Measurements from ENCODE around the gene PSMB10.

Gene PSMB10

DNA sequence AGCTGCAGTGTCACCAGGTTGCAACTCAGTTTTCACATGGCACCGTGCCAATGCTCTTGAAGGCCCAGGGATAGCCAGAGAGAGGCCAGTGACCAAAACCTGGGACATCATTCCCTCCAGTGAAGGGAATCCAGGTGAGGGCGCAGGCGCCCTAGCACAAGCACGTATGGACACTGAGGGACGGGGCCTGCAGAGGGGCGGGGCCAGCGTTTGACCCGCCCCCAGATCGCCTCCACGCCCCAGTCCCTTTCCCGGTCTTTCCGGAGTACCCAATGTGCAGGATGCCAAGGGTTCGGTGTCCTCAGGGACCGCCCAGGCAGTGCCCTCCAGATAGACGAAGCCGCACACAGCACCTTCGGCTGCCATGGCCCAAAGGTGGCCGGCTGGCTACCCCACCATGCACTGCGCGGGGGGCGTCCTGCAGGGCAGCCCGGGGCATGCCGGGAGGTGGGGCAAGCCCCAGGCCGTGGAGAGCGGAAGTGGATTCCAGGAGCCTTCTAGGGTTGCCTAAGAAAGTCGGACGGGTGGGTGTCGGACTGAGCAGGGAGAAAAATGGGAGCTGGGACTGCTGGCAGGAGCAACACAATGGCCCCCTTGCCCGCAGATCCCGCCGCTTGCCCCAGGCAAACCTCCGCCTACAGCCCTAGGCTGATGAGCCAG, 27.1 kb upstream of the PSMB10 start:
- no peak for DNase-seq

- no peak for DNase-seq
These were observed 26.6 kb upstream of the PSMB10 start for GRCh38 chr16:67963292-67963661.

DNA sequence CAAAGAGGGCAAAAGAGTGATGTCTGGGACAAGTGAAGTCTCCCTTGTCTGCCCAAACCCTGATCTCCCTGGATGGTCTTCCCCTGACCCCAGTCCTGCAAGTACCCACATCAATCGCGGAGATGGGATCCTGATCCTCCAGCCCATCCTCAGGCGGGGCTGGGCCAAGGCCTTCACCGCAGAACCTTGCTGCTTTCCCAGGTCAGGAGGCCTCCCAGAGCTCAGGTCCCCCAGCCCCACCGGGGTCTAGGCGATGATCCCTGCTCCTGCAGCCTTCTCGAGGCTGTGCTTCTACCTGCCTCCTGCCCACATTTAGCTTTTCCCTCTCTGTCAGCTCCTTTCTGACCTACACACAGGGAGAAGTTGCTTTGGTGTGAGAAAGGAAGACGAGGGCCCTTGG, 25.5 kb upstream of the PSMB10 start:
- no peak for DNase-seq

DNA sequence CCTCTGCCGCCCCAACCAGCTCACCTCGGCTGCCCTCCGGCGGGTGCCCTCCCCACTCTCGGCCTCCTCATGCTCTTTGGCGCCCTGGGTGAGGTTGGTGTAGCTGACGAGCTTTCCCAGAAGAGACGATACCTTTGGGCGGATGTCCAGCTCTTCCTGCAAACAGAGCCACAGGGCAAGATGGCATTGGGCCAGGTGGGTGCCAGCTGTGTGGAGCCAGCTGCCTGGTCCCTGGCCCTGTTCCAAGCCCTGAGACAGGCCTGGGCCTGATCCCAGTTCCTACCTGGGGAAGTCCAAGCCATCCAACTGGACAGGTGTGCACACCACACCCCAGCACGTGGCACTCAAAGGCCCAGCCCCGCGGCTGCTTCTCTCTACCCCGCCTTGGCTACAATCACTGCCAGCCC, 24.9 kb upstream of the PSMB10 start:
- DNase-seq = no peak

DNA sequence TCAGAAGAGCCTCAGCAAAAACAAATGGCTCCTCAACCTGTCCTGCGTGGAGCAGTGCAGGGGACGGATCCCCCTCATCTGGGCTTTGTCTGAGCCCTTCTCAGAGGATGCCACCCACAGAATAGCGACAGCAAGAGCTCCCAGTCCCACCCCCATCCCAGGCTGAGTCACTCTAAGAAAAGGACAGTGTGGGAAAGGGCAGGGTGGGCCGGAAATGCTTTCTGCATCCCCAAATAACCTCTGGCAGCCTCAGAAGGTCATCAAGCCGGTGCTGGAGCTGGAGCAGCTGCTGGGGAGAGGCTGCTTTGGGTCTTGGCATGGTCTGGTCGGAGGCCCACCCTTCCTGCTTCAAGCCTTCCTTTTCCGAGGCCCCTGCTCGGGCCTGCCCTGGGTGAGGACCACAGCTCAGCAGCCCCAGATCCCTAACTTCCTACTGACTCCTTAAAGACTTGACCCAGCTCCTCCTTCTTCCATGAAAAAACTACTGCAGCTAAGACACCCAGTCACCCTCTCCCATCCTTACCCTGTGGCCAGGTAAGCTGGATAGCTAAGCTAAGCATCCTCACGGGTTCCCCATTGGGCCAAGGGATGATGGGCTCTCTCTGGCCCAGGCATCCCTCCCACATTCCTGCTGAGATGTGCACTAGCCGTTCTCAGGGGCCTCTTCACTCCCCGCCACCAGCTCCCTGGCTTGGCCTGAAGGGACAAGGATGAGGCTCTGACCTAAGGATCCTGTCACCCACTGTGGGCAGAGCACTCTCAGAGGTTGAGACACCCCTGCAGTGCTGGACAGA, 23.1 kb upstream of the PSMB10 start:
- DNase-seq = no peak

DNA sequence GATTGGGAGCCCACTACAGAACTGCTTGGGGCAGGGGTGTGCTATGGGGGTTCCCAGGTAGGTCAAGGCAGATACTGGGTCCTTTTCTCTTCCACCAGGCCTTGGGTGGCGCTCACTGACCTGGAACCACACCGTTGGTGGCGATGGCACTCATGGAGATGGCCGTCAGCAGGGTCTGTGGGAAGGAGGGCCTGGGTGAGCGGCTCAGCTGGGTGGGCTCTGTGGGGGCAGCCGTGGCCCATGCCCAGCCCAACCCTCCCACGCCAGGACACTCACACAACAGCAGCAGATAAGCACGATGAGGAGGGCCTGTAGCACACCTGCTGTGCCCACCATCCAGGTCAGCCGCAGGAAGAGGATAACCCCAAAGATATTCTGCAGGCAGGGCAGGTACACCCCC, 21.0 kb upstream of the PSMB10 start:
- no peak for DNase-seq

DNA sequence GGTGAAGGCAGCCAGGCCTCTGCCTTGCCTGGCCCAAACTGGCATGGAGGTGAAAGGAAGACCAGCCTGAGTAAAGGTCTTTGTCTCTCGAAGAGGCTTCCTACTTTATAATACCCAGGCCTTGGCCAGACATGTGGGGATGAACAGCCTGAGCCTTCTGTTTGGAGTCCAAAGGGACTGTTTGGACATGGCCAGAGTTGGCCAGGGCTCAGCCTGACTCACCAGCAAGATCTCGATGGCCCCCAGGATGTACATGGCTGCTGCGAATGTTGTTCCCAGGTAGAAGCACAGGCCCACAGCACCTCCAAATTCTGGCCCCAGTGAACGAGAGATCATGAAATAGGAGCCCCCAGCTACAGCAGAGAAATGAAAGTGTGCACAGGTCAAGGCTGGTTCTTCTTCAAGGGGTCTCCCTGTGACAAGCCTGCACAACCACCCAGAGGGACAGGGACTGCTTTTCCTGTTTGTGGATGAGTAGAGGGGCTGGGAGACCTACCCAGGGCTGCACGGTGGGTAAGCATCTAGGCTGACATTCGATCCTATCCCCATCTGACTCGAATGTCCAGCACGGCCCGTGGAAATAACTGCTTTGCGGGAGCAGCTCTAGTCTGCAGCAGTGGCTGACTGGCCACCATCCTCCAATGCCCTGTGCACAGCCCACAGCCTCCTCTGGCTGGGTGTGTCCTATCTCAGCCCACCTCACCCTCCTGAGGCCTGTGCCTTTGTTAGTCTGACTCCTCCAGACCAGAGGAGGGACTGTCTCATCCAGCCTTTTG, 18.0 kb upstream of the PSMB10 start:
- no peak for DNase-seq

DNA sequence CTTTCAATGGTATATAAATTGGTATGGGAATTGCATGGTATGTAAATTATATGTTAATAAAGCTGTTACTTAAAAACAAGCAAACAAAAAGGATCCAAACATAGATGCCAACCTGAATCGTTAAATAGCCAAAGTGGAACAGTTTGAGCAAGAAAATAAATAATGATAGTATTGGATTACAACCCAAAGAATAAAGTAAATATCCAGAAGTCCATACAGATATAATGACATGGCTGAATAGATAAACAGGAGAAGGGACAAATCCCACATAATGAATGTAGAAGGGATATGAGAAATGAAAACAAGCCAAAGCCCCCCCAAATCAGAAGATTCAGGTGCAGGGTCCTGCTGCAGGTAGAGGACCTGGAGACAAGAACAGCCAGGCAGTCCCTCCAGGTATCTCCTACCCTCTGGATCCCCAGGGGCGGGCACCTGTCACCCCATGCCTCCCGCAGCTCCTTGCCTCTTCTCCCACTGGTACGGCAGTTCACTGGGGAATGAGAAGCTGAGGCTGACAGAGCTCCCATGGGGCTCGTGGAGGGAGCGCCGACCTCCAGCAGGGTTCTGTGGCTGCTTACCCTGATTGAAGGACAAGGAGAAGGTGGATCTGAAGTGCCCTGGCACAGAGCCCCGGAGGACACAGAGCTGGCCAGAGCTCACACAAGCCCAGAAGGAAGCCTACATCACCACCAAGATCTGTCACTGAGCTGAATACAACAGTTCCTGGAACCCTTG, 17.2 kb upstream of the PSMB10 start:
- DNase-seq = no peak

GRCh38 chr16:67951485-67951884, 14.8 kb upstream of the PSMB10 start:
- no peak for DNase-seq

- DNase-seq = no peak
These were observed 13.7 kb upstream of the PSMB10 start for GRCh38 chr16:67950335-67950843.

DNA sequence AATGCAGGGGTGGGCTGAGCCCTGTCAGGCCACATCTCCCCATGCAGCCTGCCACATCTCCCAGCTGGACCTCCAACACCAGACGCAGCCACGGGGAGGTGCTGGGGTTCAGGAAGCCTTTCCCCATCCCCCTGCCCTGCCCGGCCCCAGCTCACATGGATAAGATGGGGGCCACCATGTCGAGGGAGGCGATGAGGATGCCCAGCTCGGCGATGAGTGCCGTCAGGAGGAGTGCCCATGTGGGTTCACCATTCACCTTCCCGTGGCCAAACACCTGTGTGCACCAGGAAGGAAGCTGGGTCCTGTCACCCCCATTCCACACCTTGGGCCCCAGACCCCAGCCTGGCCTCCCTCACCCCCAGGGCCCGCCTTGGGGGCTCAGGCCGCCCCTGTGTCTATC, 13.0 kb upstream of the PSMB10 start:
- DNase-seq = no peak

DNA sequence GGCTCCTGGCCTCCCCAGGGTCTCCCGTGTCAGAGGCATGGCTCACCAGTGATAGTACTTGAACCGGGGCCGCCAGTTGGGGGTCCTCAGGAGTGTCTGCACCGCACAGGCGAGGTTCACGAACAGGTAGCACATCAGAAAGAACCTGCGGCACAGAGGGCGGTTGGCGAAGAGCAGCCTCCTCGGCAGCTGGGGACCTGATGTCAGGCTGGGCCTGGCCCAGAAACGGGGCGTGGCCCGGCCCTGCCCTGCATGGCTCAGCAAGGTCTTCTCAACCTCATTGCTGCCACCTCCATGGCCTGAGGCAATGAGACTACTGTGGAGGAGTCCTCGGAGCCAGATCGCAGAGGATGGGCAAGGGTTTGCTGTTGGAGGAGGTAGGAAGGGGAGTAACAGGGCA, 11.4 kb upstream of the PSMB10 start:
- DNase-seq = no peak

DNA sequence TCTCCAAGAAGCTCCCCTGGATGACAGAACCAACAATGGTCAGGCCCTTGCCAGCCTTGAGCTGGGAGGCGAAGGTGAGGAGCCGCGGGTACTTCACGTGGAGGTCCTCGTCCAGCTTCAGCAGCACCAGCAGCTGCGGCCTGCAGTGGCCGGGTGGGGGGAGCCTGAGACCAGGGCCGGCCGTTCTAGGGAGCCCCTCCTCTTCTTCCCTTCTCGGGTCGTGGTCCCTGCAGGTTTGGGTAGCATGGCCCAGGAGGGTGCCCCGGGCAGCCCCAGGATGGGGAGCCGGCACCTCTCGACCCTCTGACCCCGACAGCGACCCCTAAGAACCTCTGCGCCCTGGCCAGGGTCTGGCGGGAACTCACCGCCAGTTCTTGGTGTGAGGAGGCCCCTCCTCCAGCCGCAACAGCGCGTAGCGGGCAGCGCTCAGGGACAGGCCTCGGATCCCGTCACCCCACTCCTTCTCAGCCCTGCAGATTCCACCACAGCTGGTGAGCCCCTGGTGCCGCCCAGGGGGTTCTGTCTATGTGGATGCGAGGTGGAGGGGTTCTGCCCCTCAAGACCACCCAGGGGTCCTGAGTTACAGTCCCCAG, 10.4 kb upstream of the PSMB10 start:
- DNase-seq = no peak

DNA sequence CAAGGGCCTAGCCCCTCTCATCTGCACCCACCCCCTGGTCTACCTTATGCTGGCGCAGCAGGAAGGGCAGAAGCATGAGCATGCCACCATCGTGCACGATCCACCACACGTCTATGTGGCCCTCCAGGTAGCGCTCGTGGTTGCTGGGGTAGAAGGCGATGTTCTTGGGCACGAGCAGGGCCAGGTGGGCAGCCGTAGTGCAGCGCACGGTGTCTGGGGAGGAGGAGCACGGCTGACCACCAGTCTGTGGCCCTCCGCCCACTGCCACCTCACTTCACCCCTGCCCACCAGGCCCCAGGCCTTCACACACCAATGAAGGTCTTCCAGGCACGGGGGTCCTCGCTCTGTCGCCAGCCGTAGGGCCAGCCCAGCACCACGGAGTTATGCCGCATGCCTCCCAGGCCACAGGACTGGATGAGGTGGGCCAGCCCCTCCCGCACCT, 9.5 kb upstream of the PSMB10 start:
- no peak for DNase-seq

- no peak for DNase-seq
These were observed 8.8 kb upstream of the PSMB10 start for GRCh38 chr16:67945392-67945933.

DNA sequence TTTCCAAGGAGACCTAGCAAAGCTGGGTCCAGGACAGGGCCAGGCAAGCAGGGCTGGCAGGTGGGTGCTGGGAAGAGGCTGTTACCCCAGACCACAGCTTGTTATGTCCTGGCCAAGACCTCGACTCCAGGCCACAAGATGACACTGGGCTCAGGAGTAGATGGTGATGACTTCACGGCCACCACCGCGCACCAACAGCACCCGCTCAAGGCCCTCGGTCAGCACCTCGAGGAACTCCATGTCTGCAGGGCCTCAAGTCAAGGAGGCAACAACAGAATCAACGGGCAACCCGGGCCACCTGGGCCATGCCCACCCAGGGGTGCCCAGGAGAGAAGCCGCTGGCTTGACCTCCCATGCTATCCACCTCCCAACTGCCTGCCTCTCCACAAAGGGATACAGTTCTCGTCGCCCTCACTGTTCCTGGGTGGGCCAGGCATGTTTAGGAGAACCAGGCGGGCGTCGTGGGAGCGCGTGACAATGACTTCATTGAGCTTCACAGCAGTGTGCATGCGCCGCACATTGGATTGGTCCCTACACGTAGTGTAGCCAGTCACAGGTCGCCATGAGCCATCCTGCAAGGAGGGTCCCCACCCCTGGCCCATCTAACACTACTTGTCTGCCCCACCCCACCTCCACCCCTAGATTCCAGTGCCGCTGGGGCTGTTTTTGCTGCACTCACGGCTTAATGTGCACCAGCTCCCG, 8.2 kb upstream of the PSMB10 start:
- no peak for DNase-seq

GRCh38 chr16:67943619-67944504, 7.2 kb upstream of the PSMB10 start, which contains the start of gene LCAT:
LCAT (minus strand) TSS chr16:67944120; CDS start chr16:67944101, 19 bp downstream.
- peak; percentile 21 for DNase-seq

- DNase-seq = no peak
These were observed 6.6 kb upstream of the PSMB10 start for GRCh38 chr16:67943256-67943618.

DNA sequence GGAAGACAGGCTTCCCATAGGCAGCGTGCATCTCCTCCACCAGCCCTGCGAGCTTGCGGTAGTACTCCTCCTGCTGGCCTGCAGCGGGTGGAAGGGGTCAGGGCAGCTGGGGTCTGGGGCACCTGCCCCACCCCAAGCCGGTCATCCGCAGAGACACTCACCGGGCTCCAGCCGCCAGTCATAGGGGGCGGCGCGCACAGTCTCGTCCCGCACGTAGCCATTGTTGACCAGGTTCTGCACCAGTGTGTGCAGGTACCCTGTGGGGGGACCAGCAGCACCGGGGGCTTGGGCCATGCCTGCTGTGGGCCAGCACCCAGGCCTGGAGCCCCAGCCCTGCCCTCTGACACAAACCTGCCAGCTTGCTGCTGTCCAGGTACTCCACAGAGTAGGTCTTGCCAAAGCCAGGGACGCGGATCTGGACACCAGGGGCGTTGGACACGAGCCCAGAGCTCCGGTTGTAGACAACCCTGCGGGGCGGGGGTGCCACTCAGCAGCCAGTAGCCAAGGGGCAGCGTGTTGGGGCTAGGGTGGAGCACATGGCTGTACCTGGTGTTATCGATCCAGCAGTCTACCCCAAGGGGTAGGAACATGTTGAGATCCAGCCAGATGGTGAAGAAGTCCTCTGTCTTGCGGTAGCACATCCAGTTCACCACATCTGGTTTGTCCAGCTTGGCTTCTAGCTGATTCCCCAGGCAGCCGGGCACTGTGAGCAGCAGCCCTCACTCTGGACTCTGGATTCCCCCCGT, 6.0 kb upstream of the PSMB10 start:
- no peak for DNase-seq

DNA sequence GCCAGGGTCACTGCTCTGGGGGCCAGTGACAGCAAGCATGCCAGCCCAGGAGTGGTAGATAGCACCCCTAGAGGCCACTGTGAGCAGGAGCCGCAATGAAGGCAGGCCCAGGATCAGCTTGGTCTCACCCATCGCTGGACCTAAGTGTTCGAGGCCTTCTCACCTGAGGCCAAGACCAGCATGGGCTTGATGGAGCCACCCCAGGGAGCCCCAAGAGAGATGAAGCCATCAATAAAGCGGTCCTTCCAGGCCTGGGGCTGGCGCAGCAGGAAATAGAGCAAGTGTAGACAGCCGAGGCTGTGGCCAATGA, 5.5 kb upstream of the PSMB10 start:
- peak; percentile 33 for DNase-seq
